ENCODE data around the gene ATXN7L1. TPM values are rescaled to one million over a fixed set of nuclear protein-coding genes. Genes with fewer than 3 reads are reported as not detected.

Gene ATXN7L1
- total RNA-seq, 3 donors from 2014 or later: 2.5 to 5.5 (median 5.4) TPM

Other genes with a start within 250 kb of the ATXN7L1 start
- under 1 TPM; 0.56 to 0.66 (median 0.63) TPM for gene CDHR3, start 86.7 kb upstream of the ATXN7L1 start, total RNA-seq
- gene SYPL1, start 235.7 kb upstream of the ATXN7L1 start, total RNA-seq: 10 to 100 TPM; 20.0 to 24.1 (median 21.5) TPM